EH (cell line): ENCODE results near the gene PRKCE.

Experiments
- DNase-seq: peaks from one replicate; pipeline ENCODE4 v3.0.0-alpha.2; 2015; ENCODE audit warnings: low read depth

The PRKCE gene

DNA sequence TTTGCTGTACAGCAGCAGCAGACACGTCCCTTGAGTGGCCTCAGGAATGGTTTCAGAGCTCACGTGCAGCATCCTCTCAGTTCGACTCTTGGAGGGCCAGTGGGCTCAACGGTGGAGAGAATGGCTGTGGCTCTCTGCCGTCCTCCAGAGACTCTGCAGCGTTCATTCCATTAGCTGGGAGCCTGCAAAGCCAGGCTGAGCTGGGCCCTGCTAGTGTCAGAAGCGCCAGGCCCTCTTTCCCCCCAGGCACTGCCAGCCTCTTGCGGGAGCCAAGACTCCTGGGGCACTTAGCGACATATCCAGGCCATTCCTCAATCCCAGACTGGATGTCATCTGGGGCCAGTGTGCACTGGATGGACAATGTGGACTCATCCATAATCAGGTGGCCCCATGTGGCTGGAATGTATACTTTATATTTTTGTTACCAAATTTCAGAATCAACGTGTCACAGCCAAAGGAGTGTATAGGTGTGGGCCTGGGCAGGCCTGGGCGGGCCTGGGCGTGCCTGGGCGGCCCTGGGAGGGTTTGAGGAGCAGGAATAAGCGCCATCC, 520.6 kb downstream of the PRKCE start:
- DNase-seq: peak; percentile 36

GRCh38 chr2:46173030-46173429, 521.6 kb downstream of the PRKCE start:
- DNase-seq: no peak

DNA sequence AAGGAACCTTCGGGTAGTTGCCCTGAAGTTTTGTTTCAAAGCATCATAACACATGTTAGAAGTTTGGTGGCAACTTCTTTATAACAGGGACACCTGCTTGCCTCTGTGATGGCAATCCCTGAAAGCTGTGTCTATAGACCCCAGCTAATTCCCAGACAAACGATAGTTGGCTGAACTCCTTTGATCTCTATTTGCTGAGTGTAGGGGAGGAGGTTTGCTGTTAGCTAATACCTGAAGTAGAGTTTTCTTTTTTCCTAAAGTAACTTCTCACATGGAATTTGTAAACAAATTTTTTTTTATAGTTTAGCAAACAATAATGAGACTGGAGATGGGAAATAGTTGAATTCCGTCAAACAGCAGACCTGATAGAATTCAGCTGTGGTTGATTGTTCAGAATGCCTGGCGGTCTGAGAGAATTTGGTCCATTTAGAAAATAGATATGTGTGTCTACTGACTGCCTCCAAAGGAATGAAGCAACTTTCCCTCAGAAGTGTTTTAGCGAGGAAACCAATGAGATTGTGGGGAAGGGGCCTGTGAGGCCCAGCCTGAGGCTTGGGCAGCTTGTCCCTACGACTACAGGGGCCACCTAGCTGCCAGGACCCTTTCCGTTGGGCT, 522.3 kb downstream of the PRKCE start:
- DNase-seq: no peak

DNA sequence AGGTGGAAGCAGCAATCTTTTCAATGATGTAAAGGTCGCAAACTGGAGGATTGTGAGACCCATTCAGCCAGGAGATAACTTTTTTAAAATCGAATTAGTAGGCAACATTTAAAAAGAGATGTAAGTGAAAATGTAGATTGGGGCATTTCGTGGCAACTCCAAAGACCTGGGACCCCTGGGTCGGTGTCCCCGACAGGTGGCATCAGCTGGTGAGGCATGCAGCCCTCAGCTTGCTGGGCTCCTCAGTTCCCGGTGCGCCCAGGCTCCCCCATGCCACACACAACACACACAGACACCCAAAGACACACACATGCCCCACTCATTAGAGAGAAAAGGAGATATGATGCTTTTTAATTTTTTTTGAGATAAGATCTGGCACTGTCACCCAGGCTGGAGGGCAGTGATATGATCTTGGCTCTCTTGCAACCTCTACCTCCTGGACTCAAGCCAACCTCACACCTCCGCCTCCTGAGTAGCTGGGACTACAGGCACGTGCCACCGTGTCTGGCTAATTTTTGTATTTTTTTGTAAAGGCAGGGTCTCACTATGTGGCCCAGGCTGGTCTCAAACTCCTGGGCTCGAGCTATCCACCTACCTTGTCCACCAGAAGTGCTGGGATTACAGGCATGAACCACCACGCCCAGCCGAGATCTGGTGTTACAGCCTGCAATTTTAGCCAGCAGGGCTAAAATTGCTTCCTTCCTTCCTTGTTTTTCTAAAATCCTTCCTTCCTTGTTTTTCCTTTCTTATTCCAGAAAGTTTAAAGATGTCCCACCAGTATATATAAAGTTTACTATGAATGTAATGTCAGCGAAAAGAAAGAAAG, 523.1 kb downstream of the PRKCE start:
- no peak for DNase-seq

DNA sequence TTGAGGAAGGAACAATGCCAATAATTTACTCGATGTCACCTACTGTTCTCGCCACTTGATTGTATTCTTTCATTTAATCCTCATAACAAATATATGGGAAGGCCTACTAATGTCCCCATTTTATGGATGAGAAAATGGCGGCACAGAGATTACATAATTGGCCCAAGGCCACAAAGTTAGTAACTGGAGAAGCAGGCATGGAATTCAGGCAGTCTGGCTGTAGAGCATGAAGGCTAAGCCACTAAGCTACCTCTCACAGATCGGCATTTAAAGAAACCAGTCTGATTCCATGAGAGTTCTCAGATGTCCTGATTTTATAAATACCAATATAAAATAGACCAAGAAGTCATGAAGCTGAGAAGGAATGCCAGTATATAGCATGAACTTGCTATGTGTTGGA, 523.9 kb downstream of the PRKCE start:
- DNase-seq: peak; percentile 73

DNA sequence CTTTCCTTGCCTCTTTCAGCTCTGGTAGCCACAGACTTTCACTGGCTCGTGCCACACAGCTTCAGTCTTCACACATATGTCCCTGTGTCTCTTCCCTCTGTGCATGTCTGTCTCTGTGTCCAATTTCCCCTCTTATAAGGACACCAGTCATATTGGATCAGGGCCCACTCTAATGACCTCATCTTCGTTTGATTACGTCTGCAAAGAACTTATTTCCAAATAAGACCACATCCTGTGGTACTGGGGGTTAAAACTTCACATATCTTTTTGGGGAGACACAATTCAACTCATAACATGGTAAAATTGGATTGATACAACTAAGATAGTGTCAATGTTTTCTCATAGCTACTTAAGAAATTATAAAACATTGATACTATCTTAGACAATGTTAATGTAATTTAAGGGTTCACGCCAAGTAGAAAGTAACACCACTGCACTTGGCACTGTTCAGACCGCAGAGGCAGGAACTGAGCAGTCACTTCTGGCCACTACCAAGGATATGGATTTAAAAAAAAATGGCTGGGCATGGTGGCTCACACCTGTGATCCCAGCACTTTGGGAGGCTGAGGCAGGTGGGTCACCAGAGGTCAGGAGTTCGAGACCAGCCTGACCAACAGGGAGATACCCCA, 526.1 kb downstream of the PRKCE start:
- peak; percentile 54 for DNase-seq

- DNase-seq: peak; percentile 97
These were observed 527.7 kb downstream of the PRKCE start for GRCh38 chr2:46179037-46179621.

DNA sequence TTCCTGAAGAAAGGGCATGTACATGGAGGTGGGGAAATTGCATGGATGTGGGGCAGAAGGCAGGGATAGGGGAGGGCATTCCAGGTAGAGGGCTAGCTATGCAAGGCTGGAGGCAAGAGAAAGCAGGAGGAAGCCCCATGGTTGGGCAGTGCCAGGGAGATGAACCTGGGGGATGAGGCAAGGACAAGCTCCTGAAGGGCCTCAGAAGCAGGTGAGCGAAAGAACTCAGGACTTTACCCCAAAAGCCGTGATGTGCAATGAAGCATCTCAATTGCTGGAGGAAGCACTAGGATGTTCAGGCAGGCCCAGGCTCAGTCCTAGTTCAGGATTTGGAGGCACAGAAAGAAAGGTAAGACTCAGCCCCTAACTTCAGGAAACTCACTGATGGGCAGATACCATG, 528.7 kb downstream of the PRKCE start:
- DNase-seq: no peak

DNA sequence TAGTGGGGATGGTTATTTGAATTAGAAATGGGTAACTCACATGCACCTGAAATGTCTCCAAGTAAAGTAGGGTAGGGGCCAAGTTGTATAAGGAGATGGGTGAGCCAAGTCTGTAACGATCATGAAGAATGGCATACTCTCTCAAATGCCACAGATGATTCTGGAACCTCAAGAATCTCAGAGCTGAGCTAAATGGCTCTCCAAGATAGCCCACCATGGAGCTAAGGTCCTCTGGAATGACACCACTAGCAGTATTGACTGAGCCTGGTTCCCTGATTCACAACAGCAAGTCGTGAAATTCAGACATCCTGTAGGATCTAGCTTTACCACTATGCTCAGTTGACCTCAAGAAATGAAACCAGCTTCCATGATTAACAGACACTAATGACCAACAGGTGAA, 529.8 kb downstream of the PRKCE start:
- peak; percentile 54 for DNase-seq

DNA sequence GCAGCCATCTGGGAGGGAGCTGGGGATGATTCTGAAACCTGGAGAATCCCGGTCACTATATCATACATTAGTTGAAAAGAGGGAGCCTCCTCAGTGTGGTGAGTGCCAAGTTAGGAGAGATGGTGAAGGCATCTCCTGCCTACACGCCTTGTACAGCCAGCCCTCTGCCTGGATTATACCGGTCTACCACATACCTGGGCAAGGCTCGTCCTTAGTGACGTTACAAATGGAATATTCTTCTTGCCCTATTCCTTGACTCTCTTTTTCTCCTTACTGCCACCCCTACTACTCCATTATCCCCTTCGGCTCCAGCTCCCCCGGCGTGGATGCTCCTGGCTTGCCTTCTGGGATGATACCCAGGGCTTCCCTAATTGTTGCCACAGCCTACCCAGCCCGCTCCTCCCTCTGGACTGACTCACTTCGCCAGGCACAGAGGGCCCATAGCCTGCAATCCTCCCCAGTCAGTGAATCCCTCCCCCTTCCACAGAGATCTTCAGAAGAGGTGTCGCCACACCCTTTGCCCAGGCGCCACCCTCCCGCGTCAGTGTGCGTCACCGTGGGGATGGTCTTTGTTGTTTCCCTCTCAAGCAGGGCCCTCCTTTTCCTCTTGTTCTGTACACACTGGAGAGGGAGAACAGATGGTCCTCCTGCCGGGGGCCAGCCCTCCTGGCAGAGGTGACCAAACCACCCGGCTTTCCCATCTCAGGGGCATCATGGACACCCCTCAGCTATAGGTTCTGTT, 530.5 kb downstream of the PRKCE start:
- no peak for DNase-seq

DNA sequence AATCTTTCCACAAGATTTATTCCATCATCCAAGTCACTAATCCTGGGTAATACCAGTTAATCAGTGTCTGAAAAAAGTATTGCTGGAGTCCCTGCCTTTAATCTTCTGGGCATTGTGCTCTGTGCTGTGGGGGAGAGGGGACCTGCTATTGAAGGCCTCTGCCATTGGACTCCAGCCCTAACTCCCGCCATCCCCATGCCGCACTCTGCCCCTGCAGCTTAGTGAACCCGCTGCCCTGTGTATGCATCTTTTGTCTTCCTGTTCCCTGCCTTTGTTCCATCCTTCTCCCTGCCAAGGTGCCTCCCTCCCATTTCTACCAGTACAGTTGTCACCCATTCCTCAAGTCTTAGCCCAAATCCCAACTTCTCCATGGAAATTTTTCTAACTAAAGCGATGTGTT, 532.0 kb downstream of the PRKCE start:
- DNase-seq: no peak

DNA sequence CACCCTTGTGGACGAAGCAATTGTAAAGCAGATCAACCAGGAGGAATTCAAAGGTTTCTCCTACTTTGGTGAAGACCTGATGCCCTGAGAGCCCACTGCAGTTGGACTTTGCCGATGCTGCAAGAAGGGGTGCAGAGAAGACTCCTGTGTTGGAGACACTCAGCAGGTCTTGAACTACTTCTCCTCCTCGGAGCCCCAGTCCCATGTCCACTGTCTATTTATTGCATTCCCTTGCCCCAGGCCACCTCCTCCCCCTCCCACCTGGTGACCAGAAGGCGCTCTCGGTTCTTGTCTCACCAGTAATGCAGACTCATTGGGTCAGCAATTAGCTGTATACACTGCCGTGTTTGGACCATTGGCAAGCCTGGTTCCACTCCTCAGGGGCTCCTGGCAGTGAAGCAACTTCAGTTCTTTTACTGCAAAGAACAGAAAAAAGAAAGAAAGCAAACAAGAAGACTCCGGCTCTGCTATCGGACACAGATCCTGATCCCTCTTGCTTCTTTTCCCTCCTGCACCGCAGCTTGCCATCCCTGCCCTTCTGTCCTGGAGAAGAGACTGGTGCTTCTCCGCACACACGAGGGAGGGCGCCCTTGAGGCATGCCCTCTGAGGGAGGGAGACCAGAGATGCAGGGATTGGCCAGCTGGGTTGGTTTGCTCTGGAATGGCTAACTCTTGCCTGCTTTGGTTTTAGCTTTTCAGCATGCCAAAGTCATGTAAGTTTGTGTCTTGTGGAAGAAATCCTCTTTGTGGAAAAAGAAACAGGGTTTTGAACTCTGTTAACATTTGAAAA, 533.5 kb downstream of the PRKCE start:
- no peak for DNase-seq

DNA sequence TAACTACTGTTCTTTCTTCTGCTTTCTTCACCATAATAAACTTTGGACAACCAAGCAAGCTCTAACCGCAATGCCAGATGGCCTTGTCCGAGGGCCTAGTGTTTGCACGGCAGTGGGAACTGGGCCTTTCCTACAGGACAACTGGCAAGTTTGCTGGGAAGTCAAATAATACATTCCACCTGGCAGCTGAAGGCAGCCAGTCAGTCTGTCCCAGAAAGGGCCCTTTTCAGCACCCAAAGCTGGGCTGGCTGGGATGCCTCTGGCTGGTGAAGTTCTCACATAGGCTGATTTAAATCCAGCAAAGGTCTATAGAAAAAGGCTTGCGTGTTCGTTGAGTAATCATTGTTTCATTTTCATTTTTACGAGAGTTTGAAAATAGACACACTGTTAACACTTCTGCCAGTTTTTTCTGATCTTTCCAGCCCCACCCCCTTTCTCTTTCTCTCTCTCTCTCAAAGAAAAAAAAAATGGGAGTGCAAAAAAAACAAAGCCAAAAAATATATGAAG, 535.7 kb downstream of the PRKCE start:
- peak; percentile 92 for DNase-seq

DNA sequence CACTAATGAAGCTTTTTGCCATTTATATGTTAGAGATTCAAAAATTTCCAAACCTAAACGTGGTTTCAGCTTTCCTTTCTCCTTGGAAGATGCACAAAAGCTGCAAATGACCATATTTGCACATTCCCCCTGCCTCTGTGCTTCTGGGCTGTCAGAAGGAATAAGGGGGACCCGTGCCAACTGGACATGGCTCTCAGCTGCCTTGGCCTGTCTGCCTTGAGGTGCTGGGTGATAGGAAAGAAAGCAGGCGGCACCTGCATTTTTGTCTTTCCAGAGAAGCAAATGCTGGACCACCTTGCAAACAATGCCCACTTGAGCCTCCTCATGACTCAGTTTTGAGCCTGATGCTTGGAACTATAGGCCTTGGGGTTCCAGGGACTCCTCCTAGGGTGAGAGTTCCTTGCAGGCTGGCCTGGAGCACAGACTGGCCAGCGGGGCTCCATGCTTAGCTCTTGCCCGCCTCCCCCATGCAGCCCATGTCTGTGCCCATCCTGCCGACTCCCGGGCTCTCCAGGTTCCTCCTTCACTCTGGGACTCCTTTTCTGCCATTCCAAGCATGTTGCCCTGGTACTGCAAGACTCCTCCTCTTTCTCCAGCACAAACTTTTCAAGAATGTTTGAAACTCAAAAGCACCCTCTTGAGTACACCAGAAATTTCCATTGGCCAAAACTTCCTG, 536.7 kb downstream of the PRKCE start:
- peak; percentile 47 for DNase-seq

GRCh38 chr2:46193356-46193755, 541.9 kb downstream of the PRKCE start:
- no peak for DNase-seq

- DNase-seq: no peak
These were observed 542.4 kb downstream of the PRKCE start for GRCh38 chr2:46193855-46194254.

- no peak for DNase-seq
These were observed 543.4 kb downstream of the PRKCE start for GRCh38 chr2:46194856-46195255.

- DNase-seq: no peak
These were observed 544.3 kb downstream of the PRKCE start for GRCh38 chr2:46195819-46196218.

DNA sequence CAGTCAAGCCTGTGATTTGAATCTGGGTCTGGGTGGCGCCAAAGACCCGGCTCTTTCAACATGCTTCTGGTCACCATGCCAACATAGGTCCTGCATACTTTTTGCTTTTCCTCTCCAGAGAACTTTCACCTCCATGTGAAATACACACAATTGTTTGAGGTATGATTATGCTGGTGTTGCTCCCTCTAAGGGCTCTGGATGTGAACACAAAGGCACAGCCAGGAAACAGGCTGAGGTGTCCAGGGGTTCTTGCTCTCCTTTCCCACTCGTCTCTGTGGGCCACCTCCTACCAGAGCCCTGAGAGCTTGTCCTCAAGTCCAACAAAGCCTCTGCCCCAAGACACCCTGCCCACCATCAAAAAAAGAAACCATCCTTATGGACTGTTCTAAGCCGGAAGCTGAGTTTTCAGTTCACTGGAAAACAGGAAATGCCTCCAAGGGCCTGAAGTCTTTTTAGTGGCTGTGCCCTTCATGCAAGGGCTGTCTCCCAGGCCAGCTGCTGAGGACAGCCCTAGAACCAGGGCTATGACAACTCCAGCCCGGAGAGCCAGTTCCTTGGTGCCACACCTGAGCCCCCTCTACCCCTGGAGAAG, 545.5 kb downstream of the PRKCE start:
- DNase-seq: peak; percentile 40

DNA sequence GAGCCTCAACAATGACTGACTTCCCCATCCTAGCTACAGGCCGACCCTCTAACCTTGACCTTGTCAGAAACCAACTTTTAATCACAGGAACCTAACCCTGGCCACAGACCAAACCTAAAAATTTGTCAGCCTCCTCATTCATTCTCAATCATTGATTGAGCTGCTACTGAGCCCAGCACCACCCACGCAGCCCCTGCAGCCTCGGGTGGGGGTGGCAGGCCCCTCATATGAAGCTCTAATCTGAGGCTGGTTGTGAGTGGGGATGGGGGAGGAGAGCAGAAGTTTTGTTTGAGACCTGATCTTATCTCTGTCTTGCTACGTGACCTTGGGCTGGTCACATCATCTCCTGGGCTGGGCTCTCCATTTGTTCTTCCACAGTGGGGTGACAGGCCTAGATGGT, 546.2 kb downstream of the PRKCE start:
- DNase-seq: no peak
